Measurements from ENCODE around the gene HOXA7. TPM values are rescaled to one million over a fixed set of nuclear protein-coding genes. Genes with fewer than 3 reads are reported as not detected.

HOXA7 gene
- total and polyA plus RNA-seq, 2 experiments from 2014 or later: 0.83 TPM; not detected in 1

DNA sequence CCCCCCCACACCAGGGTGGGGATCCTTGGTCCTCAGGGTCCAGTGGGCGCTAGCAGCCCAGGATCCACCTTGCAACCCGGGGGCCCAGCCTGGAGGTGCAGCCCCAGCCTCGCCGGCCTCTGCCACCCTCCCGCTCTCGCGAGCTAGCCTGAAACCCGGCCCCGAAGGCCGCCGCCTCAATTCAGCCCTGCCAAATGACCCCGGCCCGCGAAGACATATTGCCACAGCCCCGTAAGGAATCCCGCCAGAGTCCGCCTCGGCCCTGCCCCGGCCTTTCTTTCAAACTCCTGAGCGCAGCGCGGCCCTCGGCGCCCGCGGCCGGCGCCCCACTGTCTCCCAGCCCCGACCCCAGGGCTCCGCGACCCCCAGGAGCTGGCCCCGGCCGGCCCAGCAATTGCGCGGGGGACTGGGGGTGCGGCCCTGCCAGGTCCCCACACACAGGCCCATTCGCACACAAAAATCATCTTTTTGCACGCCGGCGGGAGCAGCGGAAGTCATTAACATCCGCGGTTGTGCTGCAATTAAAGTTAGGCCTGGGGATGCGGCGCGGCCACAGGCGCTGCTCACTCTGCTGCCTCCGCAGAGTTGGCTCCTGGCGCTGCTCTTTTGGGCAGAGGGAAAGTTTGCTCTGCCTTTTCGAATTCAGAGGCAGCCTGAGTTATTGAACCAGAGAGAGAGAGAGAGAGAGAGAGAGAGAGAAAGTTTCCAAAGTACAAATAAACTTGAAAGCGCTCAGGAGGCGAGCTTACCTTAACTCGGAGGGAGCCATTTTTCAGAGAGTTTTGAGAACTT, 16.9 kb downstream of the HOXA7 start:
- Histone ChIP-seq H3K9me3 (ENCODE audit: low read depth) (no peaks in the 10 kb centered on the region), H3K27ac (peak overlapping the region; percentile 6), H3K4me3 (no peak overlapping the region), H3K36me3 (replicated peaks; ENCODE audit: insufficient read depth, low read depth) (no peaks in the 10 kb centered on the region), H4K20me1 (ENCODE audit: insufficient read depth, poor library complexity, severe bottlenecking) (no peaks in the 10 kb centered on the region), H3K4me1 (ENCODE audit: insufficient read depth) (peaks cover 23% of the 10 kb centered on the region), H3K4me2 (peak overlapping the region; percentile 80), H3K27me3 (peaks cover 97% of the 10 kb centered on the region), H2AFZ (peak overlapping the region; percentile 57), H3K79me2 (no peaks in the 10 kb centered on the region), H3K9me2 (replicated peaks; ENCODE audit: insufficient read depth) (no peaks in the 10 kb centered on the region)
- 8% methylated on average over 43 of the region's 53 CpGs for WGBS (ENCODE audit: low lambda C conversion rate, missing lambda C conversion rate)
- no peak for DNase-seq (ENCODE audit: low spot score)
- peak; percentile 93 for TF ChIP-seq EZH2 (IDR thresholded peaks at IDR 0.05; ENCODE audit: borderline replicate concordance)
- no peak for TF ChIP-seq CTCF (IDR thresholded peaks at IDR 0.05; ENCODE audit: poor library complexity)
- peak; percentile 10 for TF ChIP-seq EZH2phosphoT487 (IDR thresholded peaks at IDR 0.05; ENCODE audit: low read depth, severe bottlenecking, unreplicated experiment)

DNA sequence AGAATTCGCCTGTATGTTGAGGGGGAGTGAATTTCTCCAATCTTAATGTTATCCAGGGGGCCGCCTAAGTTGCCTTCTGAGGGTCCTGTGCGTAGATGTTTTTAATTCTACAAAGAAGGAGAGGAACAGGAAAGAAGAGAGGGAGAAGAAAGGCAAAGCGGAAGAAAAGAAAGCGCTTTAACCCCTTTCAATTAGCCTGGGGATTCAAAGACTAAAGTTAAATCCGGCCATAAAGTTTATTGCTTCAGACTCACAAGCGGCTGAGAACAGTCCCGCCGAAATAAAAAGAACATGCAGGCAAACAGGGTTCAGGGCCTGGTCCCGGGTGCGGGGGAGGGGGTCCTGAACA, 17.5 kb downstream of the HOXA7 start:
- Histone ChIP-seq H3K79me2 (no peaks in the 10 kb centered on the region), H3K27me3 (peaks cover 97% of the 10 kb centered on the region), H3K4me1 (ENCODE audit: insufficient read depth) (peaks cover 23% of the 10 kb centered on the region), H3K9me2 (replicated peaks; ENCODE audit: insufficient read depth) (no peaks in the 10 kb centered on the region), H4K20me1 (ENCODE audit: insufficient read depth, poor library complexity, severe bottlenecking) (no peaks in the 10 kb centered on the region), H3K36me3 (replicated peaks; ENCODE audit: insufficient read depth, low read depth) (no peaks in the 10 kb centered on the region), H3K9me3 (ENCODE audit: low read depth) (no peaks in the 10 kb centered on the region), H2AFZ (no peak overlapping the region), H3K27ac (no peak overlapping the region), H3K4me2 (peak overlapping the region; percentile 80), H3K4me3 (no peak overlapping the region)
- 21% methylated on average over 11 of the region's 11 CpGs for WGBS (ENCODE audit: low lambda C conversion rate, missing lambda C conversion rate)
- no peak for DNase-seq (ENCODE audit: low spot score)
- TF ChIP-seq EZH2phosphoT487 (IDR thresholded peaks at IDR 0.05; ENCODE audit: low read depth, severe bottlenecking, unreplicated experiment) (no peak), EZH2 (IDR thresholded peaks at IDR 0.05; ENCODE audit: borderline replicate concordance) (no peak), CTCF (IDR thresholded peaks at IDR 0.05; ENCODE audit: poor library complexity) (no peak)

DNA sequence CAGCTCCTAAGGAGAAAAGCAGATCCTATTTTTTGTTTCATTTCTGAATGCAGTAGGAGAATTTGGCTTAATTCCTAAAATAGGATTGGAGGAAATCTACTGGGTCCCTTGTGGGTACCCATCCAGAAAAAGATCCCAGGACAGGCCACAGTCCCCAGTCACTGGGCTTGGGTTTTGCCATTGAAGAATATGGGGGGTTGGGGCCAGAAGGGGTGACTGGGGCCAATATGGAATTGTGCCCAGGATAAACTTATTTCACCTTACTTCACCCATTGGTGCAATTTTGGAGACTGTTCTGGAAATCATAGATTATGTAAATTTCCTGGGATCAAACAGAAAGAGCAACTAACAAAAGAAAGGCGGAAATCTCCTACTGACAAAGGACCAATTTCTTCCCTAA, 18.0 kb downstream of the HOXA7 start:
- WGBS (ENCODE audit: low lambda C conversion rate, missing lambda C conversion rate): 62% methylated on average over 1 of the region's 1 CpG
- Histone ChIP-seq H3K27ac (no peak overlapping the region), H3K9me3 (ENCODE audit: low read depth) (no peaks in the 10 kb centered on the region), H3K4me1 (ENCODE audit: insufficient read depth) (peaks cover 20% of the 10 kb centered on the region), H3K27me3 (peaks cover 97% of the 10 kb centered on the region), H3K36me3 (replicated peaks; ENCODE audit: insufficient read depth, low read depth) (no peaks in the 10 kb centered on the region), H3K79me2 (no peaks in the 10 kb centered on the region), H3K9me2 (replicated peaks; ENCODE audit: insufficient read depth) (no peaks in the 10 kb centered on the region), H2AFZ (no peak overlapping the region), H4K20me1 (ENCODE audit: insufficient read depth, poor library complexity, severe bottlenecking) (no peaks in the 10 kb centered on the region), H3K4me2 (no peak overlapping the region), H3K4me3 (no peak overlapping the region)
- DNase-seq (ENCODE audit: low spot score): no peak
- TF ChIP-seq EZH2 (IDR thresholded peaks at IDR 0.05; ENCODE audit: borderline replicate concordance) (no peak), EZH2phosphoT487 (IDR thresholded peaks at IDR 0.05; ENCODE audit: low read depth, severe bottlenecking, unreplicated experiment) (no peak), CTCF (IDR thresholded peaks at IDR 0.05; ENCODE audit: poor library complexity) (no peak)
